Measurements from ENCODE around the gene C14orf119. TPM values are rescaled to one million over a fixed set of nuclear protein-coding genes. Genes with fewer than 3 reads are reported as not detected.

C14orf119 gene
- total and polyA plus RNA-seq, 9 of the 15 experiments (the other 6 are each of a cell fraction or from before 2014, with no cell fraction given) = 36.7 to 251 (median 51.8) TPM

DNA sequence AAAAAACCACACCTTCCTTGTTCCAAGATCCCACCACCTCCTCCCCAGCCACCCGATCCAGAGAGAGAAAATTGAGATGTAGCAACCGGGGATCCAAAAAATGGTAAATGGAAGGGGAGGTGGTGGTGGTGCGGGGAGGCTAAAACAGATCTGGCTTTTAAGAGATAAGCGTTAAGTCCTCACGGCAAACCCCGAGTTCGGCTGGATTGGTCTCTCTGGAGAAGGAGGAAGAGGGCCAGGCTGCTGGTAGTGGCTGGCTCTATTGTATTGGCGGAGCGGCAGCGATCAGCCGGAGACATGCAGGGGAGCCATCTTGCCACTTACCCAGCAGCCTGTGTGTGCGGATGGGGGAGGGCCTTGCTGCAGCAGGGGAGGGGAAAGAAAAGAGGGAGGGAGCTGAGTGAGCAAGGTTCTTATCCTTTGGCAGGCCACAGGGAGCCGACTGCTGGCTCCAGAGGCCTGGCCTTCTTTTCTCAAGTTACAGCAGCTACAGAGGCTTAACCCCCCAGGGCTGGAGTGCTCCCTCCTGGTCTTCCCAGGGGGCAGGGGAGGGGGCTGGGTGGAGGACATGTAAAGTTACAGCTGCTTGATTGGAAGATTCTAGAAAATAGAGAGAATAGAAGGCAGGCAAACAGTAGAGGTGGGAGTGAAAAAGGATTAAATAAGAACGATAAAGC lies 23.9 kb upstream of the C14orf119 start (continued):
- no peak for TF ChIP-seq ZSCAN32 (CRISPR knock-in tag; IDR thresholded peaks at IDR 0.05)
- TF ChIP-seq, protein P1, sequence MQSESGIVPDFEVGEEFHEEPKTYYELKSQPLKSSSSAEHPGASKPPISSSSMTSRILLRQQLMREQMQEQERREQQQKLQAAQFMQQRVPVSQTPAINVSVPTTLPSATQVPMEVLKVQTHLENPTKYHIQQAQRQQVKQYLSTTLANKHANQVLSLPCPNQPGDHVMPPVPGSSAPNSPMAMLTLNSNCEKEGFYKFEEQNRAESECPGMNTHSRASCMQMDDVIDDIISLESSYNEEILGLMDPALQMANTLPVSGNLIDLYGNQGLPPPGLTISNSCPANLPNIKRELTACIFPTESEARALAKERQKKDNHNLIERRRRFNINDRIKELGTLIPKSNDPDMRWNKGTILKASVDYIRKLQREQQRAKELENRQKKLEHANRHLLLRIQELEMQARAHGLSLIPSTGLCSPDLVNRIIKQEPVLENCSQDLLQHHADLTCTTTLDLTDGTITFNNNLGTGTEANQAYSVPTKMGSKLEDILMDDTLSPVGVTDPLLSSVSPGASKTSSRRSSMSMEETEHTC (IDR thresholded peaks at IDR 0.05) = no peak
- TF ChIP-seq MAFG (tag; conservative IDR thresholded peaks at IDR 0.05) = no peak
- TF ChIP-seq MYBL2 (IDR thresholded peaks at IDR 0.05; ENCODE audit: low read depth) = no peak
- no peak for TF ChIP-seq MYBL2 (CRISPR knock-in tag; IDR thresholded peaks at IDR 0.05; ENCODE audit: borderline replicate concordance)
- TF ChIP-seq ZNF699 (CRISPR knock-in tag; IDR thresholded peaks at IDR 0.05; ENCODE audit: insufficient replicate concordance) = no peak
- TF ChIP-seq RHOXF2B (CRISPR knock-in tag; conservative IDR thresholded peaks at IDR 0.05) = 0 out of 2 replicates have a peak, but pooled peaks have one; percentile 73
- TF ChIP-seq WHSC1 (IDR thresholded peaks at IDR 0.05; ENCODE audit: low read length) = no peak
- TF ChIP-seq MTA2 (IDR thresholded peaks at IDR 0.05; ENCODE audit: low read depth) = no peak
- peak; percentile 99 for TF ChIP-seq POLR2AphosphoS2 (IDR thresholded peaks at IDR 0.05; ENCODE audit: low read length)
- no peak for TF ChIP-seq NELFE (IDR thresholded peaks at IDR 0.05; ENCODE audit: insufficient read depth, insufficient read length)
- TF ChIP-seq HDAC2 (IDR thresholded peaks at IDR 0.05) = no peak
- TF ChIP-seq HCFC1 (IDR thresholded peaks at IDR 0.05; ENCODE audit: low read depth, low read length) = peak; percentile 42; the same call in 1 of the 2 replicates
- TF ChIP-seq ASH1L (IDR thresholded peaks at IDR 0.05; ENCODE audit: borderline replicate concordance, low read depth, partially characterized antibody) = no peak
- TF ChIP-seq ZNF830 (CRISPR knock-in tag; IDR thresholded peaks at IDR 0.05) = no peak
- TF ChIP-seq MYNN (IDR thresholded peaks at IDR 0.05) = 0 out of 2 replicates have a peak, but pooled peaks have one; percentile 34
- TF ChIP-seq MYNN (CRISPR knock-in tag; IDR thresholded peaks at IDR 0.05) = no peak
- peak; percentile 83 for TF ChIP-seq POLR2G (IDR thresholded peaks at IDR 0.05; ENCODE audit: low read depth, low read length)
- no peak for TF ChIP-seq RNF219 (CRISPR knock-in tag; IDR thresholded peaks at IDR 0.05)
- no peak for TF ChIP-seq ZBTB17 (CRISPR knock-in tag; IDR thresholded peaks at IDR 0.05)
- TF ChIP-seq RNF2 (IDR thresholded peaks at IDR 0.05) = no peak
- TF ChIP-seq ZNF217 (CRISPR knock-in tag; IDR thresholded peaks at IDR 0.05) = no peak
- peak; percentile 90 for TF ChIP-seq TAF9B (IDR thresholded peaks at IDR 0.05; ENCODE audit: partially characterized antibody)
- no peak for TF ChIP-seq ZNF24 (IDR thresholded peaks at IDR 0.05)
- peak; percentile 94 for TF ChIP-seq POLR2A (conservative IDR thresholded peaks at IDR 0.05)
- TF ChIP-seq SLC30A9 (CRISPR knock-in tag; IDR thresholded peaks at IDR 0.05) = no peak
- TF ChIP-seq ZNF79 (CRISPR knock-in tag; IDR thresholded peaks at IDR 0.05; ENCODE audit: low read depth) = no peak
- no peak for TF ChIP-seq HNRNPK (IDR thresholded peaks at IDR 0.05; ENCODE audit: low read depth, low read length, poor library complexity, severe bottlenecking)
- TF ChIP-seq ZFX (CRISPR knock-in tag; IDR thresholded peaks at IDR 0.05) = peak; percentile 63

Data from K562 (cell line).